Esophagus muscularis mucosa (tissue), 3 donors: ENCODE measurements around the gene CYCS.

Experiments used
- CTCF ChIP-seq, 3 experiments: fragments of 200-600 bp in 2 of 3; fragments of 450-650 bp in 1 of 3; sonication (generic) in 2 of 3; IDR thresholded peaks; one replicate each; pipeline ENCODE4 v1.5.1; 2017 to 2019; ENCODE audit warnings: antibody characterized with exemption in 3 of 3, mild to moderate bottlenecking in 2 of 3, moderate library complexity in 1 of 3
- POLR2AphosphoS5 ChIP-seq, 2 donors: sonication (generic); formaldehyde crosslinking; IDR thresholded peaks; one replicate each; pipeline ENCODE4 v1.6.1; 2017; ENCODE audit warnings: antibody characterized with exemption in 2 of 2

- TF ChIP-seq CTCF (IDR thresholded peaks at IDR 0.05) (peak; percentile 68 to 83 (median 68)), POLR2AphosphoS5 (IDR thresholded peaks at IDR 0.05) (no peak)
Measured at GRCh38 chr7:25098096-25099046, 26.7 kb downstream of the CYCS start.
